ENCODE measurements around the gene ITFG1.

ITFG1 gene

DNA sequence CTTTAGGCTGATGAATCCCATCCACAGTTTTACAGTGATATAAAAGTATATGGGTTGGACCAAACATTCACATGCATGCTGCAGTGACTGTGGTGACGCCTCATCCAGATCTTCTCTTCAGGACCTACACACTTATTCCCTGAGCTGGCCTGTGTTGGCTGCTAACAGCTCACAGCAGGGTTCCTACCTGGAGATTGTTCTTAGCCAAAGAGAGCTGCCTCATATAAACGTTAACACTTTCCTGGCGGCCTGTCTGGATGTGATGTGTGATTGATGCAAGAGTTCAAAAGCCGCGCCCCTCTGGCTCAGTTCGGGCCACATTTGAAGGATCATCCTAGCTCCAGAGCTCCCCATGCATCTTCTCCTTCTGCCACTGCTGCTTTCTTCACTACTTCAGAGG is 224.1 kb downstream of the ITFG1 start:
- Histone ChIP-seq H3K4me1 (no peaks in the 10 kb centered on the region), H3K36me3 (no peaks in the 10 kb centered on the region), H3K9me3 (no peaks in the 10 kb centered on the region), H3K4me3 (ENCODE audit: low read depth, low read length) (no peak overlapping the region), H3K27me3 (no peaks in the 10 kb centered on the region)
- TF ChIP-seq, protein P1, sequence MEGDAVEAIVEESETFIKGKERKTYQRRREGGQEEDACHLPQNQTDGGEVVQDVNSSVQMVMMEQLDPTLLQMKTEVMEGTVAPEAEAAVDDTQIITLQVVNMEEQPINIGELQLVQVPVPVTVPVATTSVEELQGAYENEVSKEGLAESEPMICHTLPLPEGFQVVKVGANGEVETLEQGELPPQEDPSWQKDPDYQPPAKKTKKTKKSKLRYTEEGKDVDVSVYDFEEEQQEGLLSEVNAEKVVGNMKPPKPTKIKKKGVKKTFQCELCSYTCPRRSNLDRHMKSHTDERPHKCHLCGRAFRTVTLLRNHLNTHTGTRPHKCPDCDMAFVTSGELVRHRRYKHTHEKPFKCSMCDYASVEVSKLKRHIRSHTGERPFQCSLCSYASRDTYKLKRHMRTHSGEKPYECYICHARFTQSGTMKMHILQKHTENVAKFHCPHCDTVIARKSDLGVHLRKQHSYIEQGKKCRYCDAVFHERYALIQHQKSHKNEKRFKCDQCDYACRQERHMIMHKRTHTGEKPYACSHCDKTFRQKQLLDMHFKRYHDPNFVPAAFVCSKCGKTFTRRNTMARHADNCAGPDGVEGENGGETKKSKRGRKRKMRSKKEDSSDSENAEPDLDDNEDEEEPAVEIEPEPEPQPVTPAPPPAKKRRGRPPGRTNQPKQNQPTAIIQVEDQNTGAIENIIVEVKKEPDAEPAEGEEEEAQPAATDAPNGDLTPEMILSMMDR (IDR thresholded peaks at IDR 0.05; ENCODE audit: low read depth, low read length) = no peak
- DNase-seq = no peak

DNA sequence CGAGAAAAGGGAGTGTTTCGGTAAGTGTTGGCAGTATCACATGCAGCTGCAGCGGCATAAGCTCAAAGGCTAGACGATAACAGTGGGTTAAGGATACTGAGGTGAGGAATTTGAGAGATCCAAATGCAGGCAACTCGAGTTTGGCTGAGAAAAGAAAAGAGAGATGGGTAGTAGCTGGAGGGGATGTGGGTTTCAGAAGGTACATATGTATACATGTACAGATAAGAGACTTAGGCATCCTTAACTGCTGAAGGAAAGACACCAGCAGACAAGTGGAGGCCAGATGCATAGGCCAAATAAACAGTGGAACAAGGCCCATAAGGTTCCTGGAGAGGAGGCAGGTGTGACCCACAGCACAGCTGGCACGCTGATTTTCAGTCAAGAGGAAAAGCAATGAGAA is 230.6 kb downstream of the ITFG1 start:
- Histone ChIP-seq H3K27me3 (no peaks in the 10 kb centered on the region), H3K9me3 (no peaks in the 10 kb centered on the region), H3K4me1 (no peaks in the 10 kb centered on the region), H3K36me3 (no peaks in the 10 kb centered on the region), H3K4me3 (ENCODE audit: low read depth, low read length) (no peak overlapping the region)
- TF ChIP-seq, protein P1 (IDR thresholded peaks at IDR 0.05; ENCODE audit: low read depth, low read length) = no peak
- DNase-seq = no peak

DNA sequence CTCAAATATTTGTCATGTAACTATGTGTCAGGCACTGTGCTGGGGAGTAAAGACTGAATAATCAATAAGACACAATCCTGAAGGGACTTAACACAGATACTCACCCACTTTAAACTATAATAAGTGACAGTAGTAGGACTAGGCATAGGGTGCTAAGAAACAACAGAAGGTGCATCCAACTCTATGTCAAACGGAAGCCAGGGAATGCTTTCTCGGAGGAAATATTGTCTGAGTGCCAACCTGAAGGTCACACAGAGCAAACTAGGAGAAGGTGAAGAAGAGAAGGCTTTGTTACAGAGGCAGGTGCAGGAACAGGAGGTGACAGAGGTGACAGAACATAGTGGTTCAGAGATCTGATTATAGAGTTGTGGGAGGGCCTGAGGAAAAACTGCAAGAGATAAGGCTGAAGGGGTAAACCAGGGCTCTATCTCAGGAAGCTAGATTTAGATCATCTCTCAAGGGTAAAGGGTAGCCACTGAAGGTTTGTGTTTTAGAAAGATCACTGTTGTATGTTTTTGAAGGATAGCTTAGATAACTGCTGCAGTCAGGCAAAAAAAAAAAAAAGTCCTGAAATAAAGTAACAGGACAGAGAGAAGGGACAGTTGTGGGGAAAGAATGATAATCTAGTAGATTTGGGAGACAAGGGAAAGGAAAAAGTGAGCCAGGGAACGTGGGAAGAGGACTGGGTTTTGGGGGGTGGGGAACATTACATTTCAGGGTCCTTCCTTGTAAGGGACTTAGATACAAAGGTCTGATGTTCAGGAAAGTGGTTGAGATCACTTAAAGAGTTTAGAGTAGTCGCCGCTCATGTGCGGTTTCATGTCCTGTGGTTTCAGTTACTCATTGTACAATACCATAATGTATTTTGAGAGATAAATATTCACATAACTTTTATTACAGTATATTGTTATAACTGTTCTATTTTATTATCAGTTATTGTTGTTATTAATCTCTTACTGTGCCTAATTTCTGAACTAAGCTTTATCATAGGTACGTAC is 231.5 kb downstream of the ITFG1 start:
- Histone ChIP-seq H3K4me1 (no peaks in the 10 kb centered on the region), H3K9me3 (no peaks in the 10 kb centered on the region), H3K4me3 (ENCODE audit: low read depth, low read length) (no peak overlapping the region), H3K27me3 (no peaks in the 10 kb centered on the region), H3K36me3 (no peaks in the 10 kb centered on the region)
- TF ChIP-seq, protein P1 (IDR thresholded peaks at IDR 0.05; ENCODE audit: low read depth, low read length) = no peak
- no peak for DNase-seq

DNA sequence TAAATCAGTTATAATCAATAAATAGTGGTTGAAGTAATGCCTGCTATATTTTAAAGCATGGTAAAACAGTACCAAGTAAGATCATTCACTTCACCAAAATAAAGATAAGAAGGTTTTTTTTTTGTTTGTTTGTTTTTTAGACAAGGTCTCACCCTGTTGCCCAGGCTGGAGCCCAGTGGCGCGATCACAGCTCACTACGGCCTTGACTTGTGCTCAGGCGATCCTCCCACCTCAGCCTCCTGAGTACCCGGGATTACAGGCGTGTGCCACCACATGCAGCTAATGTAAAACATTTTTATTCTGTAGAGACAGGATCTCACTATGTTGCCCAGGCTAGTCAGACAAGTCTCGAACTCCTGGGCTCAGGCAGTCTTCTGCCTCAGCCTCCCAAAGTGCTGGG is 232.6 kb downstream of the ITFG1 start:
- H3K36me3 ChIP-seq = no peaks in the 10 kb centered on the region
- DNase-seq = no peak
- no peak overlapping the region for H3K4me3 ChIP-seq (ENCODE audit: low read depth, low read length)
- H3K9me3 ChIP-seq = no peaks in the 10 kb centered on the region
- H3K27me3 ChIP-seq = no peaks in the 10 kb centered on the region
- no peaks in the 10 kb centered on the region for H3K4me1 ChIP-seq
- TF ChIP-seq, protein P1 (IDR thresholded peaks at IDR 0.05; ENCODE audit: low read depth, low read length) = no peak

DNA sequence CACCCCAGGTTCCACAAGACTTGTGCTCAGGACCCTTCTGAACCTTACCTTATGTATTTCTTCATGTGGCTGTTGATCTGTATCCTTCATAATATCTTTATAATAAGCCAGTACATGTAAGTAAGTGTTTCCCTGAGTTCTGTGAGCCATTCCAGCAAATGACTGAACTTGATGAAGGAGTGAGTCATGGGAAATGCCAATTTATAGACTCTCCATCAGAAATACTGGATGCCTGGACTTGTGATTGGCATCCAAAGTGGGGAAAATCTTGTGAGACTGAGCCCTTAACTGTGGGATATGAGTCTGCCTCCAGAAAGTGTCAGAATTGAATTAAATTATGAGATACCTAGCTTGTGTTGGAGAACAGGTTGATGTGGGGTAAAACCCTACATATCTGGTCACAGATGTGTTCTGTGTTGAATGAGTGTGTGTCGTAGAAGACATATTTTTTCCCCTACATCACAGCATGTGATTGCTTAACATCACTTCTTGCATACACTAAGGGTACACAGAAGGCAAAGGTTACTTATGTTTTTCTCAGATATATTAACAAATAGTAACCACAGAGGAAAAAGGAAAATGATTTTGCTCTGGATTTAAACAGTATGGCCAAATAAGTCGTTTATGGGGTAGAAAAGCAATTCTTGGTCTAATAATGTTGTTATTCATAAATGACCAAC is 247.0 kb downstream of the ITFG1 start:
- TF ChIP-seq, protein P1 (IDR thresholded peaks at IDR 0.05; ENCODE audit: low read depth, low read length) = no peak
- H3K36me3 ChIP-seq = 0 out of 2 replicates have a peak, but pooled peaks cover 3% of the 10 kb centered on the region
- H3K4me1 ChIP-seq = no peaks in the 10 kb centered on the region

More for the DNA sequence above, 247.0 kb downstream of the ITFG1 start:
- Histone ChIP-seq H3K9me3 (no peaks in the 10 kb centered on the region), H3K27me3 (no peaks in the 10 kb centered on the region), H3K4me3 (ENCODE audit: low read depth, low read length) (no peak overlapping the region)
- no peak for DNase-seq
